ENCODE data around the gene CELSR1. TPM values are rescaled to one million over a fixed set of nuclear protein-coding genes. Genes with fewer than 3 reads are reported as not detected.

CELSR1 gene
- total and polyA plus RNA-seq, 7 experiments from 2014 or later, result 0.36 to 4.7 (median 0.97) TPM

- Histone ChIP-seq H3K4me3 (ENCODE audit: low read length) (no peak overlapping the region), H3K27me3 (ENCODE audit: control insufficient read depth in 2 of 2, insufficient read depth in 2 of 2, low read length in 2 of 2) (no peaks in the 10 kb centered on the region), H3K9me3 (ENCODE audit: control insufficient read depth in 2 of 3, low read length in 3 of 3) (no peaks in the 10 kb centered on the region), H3K36me3 (ENCODE audit: control insufficient read depth in 2 of 3, insufficient read depth in 3 of 3, low read length in 3 of 3) (no peaks in the 10 kb centered on the region), H3K27ac (ENCODE audit: low read depth, low read length) (no peak overlapping the region), H3K4me1 (ENCODE audit: control insufficient read depth in 2 of 2, insufficient read depth in 2 of 2, low read length in 2 of 2) (no peaks in the 10 kb centered on the region)
- Mint-ChIP-seq H3K36me3 (no peaks in the 10 kb centered on the region), H3K27ac (no peak overlapping the region), H3K4me1 (no peaks in the 10 kb centered on the region), H3K9me3 (peaks cover 0 to 2% (median 0%) of the 10 kb centered on the region in 11 donors), H3K27me3 (peaks cover 0 to 5% (median 0%) of the 10 kb centered on the region in 5 donors), H3K4me3 (no peak overlapping the region)
- ChIA-PET CTCF (no interaction called here), POLR2A (no interaction called here)
- ATAC-seq (no peak), DNase-seq (no peak)
- intact Hi-C loops (cut with micrococcal nuclease), result no loop called here
Observed at GRCh38 chr22:46466255-46466676, 71.2 kb downstream of the CELSR1 start.

- Mint-ChIP-seq H3K4me3 (no peak overlapping the region), H3K9me3 (peaks cover 0 to 2% (median 0%) of the 10 kb centered on the region in 11 donors), H3K4me1 (no peaks in the 10 kb centered on the region), H3K36me3 (no peaks in the 10 kb centered on the region), H3K27ac (no peak overlapping the region), H3K27me3 (peaks cover 0 to 5% (median 0%) of the 10 kb centered on the region in 5 donors)
- ChIA-PET CTCF (no interaction called here), POLR2A (no interaction called here)
- no peaks in the 10 kb centered on the region for H3K27me3 ChIP-seq (ENCODE audit: control insufficient read depth in 2 of 2, insufficient read depth in 2 of 2, low read length in 2 of 2)
- H3K27ac ChIP-seq (ENCODE audit: low read depth, low read length), result no peak overlapping the region
- no peaks in the 10 kb centered on the region for H3K36me3 ChIP-seq (ENCODE audit: control insufficient read depth in 2 of 3, insufficient read depth in 3 of 3, low read length in 3 of 3)
- H3K4me3 ChIP-seq (ENCODE audit: low read length), result no peak overlapping the region
- intact Hi-C loops (cut with micrococcal nuclease), result no loop called here
- no peak for DNase-seq
- no peaks in the 10 kb centered on the region for H3K4me1 ChIP-seq (ENCODE audit: control insufficient read depth in 2 of 2, insufficient read depth in 2 of 2, low read length in 2 of 2)
- H3K9me3 ChIP-seq (ENCODE audit: control insufficient read depth in 2 of 3, low read length in 3 of 3), result no peaks in the 10 kb centered on the region
- ATAC-seq, result no peak
Observed at GRCh38 chr22:46465793-46466192, 71.6 kb downstream of the CELSR1 start.

DNA sequence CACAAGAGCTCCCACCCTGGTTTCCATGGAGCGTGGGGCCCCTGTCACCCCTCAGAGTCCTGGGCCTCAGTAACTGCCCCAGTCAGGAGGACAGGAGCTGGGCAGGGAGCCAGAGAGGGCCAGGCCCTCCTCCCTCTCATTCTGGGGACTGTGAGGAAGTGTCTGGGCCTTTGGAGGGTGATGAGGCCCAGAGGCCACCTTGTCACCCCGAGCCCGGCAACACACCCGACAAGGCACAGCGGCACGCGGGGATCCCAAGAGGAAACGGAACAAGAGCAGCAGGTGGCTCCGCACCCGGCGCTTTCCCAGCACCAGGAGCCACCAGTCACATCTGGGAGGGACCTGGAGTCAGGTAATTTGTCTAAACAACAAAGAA lies 72.1 kb downstream of the CELSR1 start:
- Histone ChIP-seq H3K4me1 (ENCODE audit: control insufficient read depth in 2 of 2, insufficient read depth in 2 of 2, low read length in 2 of 2) (no peaks in the 10 kb centered on the region), H3K9me3 (ENCODE audit: control insufficient read depth in 2 of 3, low read length in 3 of 3) (no peaks in the 10 kb centered on the region), H3K4me3 (ENCODE audit: low read length) (no peak overlapping the region), H3K27me3 (ENCODE audit: control insufficient read depth in 2 of 2, insufficient read depth in 2 of 2, low read length in 2 of 2) (no peaks in the 10 kb centered on the region), H3K27ac (ENCODE audit: low read depth, low read length) (no peak overlapping the region), H3K36me3 (ENCODE audit: control insufficient read depth in 2 of 3, insufficient read depth in 3 of 3, low read length in 3 of 3) (no peaks in the 10 kb centered on the region)
- H3K4me3 Mint-ChIP-seq, result no peak overlapping the region
- peaks cover 0 to 6% (median 0%) of the 10 kb centered on the region in 5 donors for H3K27me3 Mint-ChIP-seq
- H3K9me3 Mint-ChIP-seq, result peaks cover 0 to 2% (median 0%) of the 10 kb centered on the region in 11 donors
- ATAC-seq (no peak), DNase-seq (no peak)
- no peaks in the 10 kb centered on the region for H3K4me1 Mint-ChIP-seq
- POLR2A ChIA-PET, result no interaction called here
- intact Hi-C loops (cut with micrococcal nuclease), result no loop called here
- CTCF ChIA-PET, result no interaction called here
- H3K27ac Mint-ChIP-seq, result no peak overlapping the region
- H3K36me3 Mint-ChIP-seq, result no peaks in the 10 kb centered on the region

- H3K36me3 ChIP-seq (ENCODE audit: control insufficient read depth in 2 of 3, insufficient read depth in 3 of 3, low read length in 3 of 3), result no peaks in the 10 kb centered on the region
- H3K27me3 ChIP-seq (ENCODE audit: control insufficient read depth in 2 of 2, insufficient read depth in 2 of 2, low read length in 2 of 2), result no peaks in the 10 kb centered on the region
- no peak overlapping the region for H3K27ac ChIP-seq (ENCODE audit: low read depth, low read length)
- H3K9me3 ChIP-seq (ENCODE audit: control insufficient read depth in 2 of 3, low read length in 3 of 3), result no peaks in the 10 kb centered on the region
- Mint-ChIP-seq H3K4me3 (no peak overlapping the region), H3K27ac (no peak overlapping the region), H3K4me1 (no peaks in the 10 kb centered on the region), H3K27me3 (peaks cover 0 to 9% (median 0%) of the 10 kb centered on the region in 5 donors), H3K36me3 (no peaks in the 10 kb centered on the region), H3K9me3 (peaks cover 0 to 2% (median 0%) of the 10 kb centered on the region in 11 donors)
- no peak overlapping the region for H3K4me3 ChIP-seq (ENCODE audit: low read length)
- intact Hi-C loops (cut with micrococcal nuclease), result no loop called here
- no peaks in the 10 kb centered on the region for H3K4me1 ChIP-seq (ENCODE audit: control insufficient read depth in 2 of 2, insufficient read depth in 2 of 2, low read length in 2 of 2)
- DNase-seq (no peak), ATAC-seq (no peak)
- ChIA-PET CTCF (no interaction called here), POLR2A (no interaction called here)
Observed at GRCh38 chr22:46464701-46465344, 72.6 kb downstream of the CELSR1 start.

DNA sequence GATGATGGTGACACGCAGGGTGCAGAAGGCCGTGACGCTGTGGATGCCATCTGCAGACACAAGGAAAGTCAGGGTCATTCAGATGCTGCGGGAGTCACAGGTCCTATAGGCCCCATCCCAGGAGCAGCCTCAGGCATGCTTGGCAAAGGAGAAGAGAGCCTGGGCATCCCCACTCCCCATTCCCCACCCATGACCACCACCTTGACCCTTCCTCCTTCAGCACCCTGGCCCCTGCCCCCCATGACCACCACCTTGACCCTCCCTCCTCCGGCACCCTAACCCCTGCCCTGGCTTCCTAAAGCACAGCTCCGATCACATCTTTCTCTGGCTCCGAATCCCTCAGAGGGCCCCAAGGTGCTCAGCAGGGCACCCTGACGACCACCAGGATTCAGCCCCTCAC lies 73.1 kb downstream of the CELSR1 start:
- H3K36me3 ChIP-seq (ENCODE audit: control insufficient read depth in 2 of 3, insufficient read depth in 3 of 3, low read length in 3 of 3), result no peaks in the 10 kb centered on the region
- no peak overlapping the region for H3K27ac Mint-ChIP-seq
- intact Hi-C loops (cut with micrococcal nuclease), result no loop called here
- DNase-seq (no peak), ATAC-seq (no peak)
- no peaks in the 10 kb centered on the region for H3K4me1 ChIP-seq (ENCODE audit: control insufficient read depth in 2 of 2, insufficient read depth in 2 of 2, low read length in 2 of 2)
- H3K27me3 Mint-ChIP-seq, result peaks cover 0 to 9% (median 0%) of the 10 kb centered on the region in 5 donors
- H3K4me3 Mint-ChIP-seq, result no peak overlapping the region
- ChIA-PET CTCF (no interaction called here), POLR2A (no interaction called here)
- peaks cover 0 to 2% (median 0%) of the 10 kb centered on the region in 11 donors for H3K9me3 Mint-ChIP-seq
- H3K9me3 ChIP-seq (ENCODE audit: control insufficient read depth in 2 of 3, low read length in 3 of 3), result no peaks in the 10 kb centered on the region
- no peak overlapping the region for H3K27ac ChIP-seq (ENCODE audit: low read depth, low read length)
- H3K36me3 Mint-ChIP-seq, result no peaks in the 10 kb centered on the region
- H3K4me1 Mint-ChIP-seq, result no peaks in the 10 kb centered on the region
- H3K4me3 ChIP-seq (ENCODE audit: low read length), result no peak overlapping the region
- no peaks in the 10 kb centered on the region for H3K27me3 ChIP-seq (ENCODE audit: control insufficient read depth in 2 of 2, insufficient read depth in 2 of 2, low read length in 2 of 2)

DNA sequence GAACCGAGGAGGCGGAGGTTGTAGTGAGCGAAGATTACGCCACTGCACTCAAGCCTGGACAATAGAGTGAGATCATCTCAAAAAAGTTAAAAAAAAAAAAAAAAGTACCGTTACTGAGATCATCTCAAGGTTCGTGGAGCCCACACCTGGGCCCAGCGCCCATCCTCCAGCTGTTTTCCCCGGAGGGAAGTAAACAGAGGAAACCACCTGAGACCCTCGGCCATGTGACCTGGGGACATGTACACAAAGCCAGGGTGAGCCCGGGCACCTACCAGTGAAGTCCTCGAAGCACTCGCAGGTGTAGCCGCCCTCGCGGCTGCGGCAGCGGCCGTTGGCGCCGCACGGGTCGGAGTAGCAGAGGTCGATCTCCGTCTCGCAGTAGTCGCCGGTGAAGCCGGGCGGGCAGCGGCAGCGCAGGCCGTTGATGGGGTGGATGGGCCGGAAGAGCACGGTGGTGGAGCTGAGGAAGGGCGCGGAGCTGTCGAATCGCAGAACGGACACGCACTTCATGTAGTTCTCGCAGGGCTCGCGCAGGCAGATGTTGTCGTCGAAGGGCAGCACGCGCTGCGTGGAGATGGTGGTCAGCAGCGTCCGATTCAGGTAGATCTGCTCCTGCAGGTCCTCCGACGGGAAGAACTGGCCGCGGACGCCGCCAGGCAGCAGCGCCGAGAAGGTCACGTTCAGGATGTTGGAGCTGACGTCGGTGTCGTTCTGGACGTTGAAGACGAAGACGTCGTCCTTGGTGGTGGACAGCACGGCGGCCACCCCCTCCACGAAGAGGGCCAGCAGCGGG lies 73.8 kb downstream of the CELSR1 start:
- no peak overlapping the region for H3K4me3 Mint-ChIP-seq
- intact Hi-C loops (cut with micrococcal nuclease), result no loop called here
- Histone ChIP-seq H3K9me3 (ENCODE audit: control insufficient read depth in 2 of 3, low read length in 3 of 3) (no peaks in the 10 kb centered on the region), H3K27me3 (ENCODE audit: control insufficient read depth in 2 of 2, insufficient read depth in 2 of 2, low read length in 2 of 2) (no peaks in the 10 kb centered on the region), H3K27ac (ENCODE audit: low read depth, low read length) (no peak overlapping the region), H3K4me1 (ENCODE audit: control insufficient read depth in 2 of 2, insufficient read depth in 2 of 2, low read length in 2 of 2) (no peaks in the 10 kb centered on the region), H3K4me3 (ENCODE audit: low read length) (no peak overlapping the region), H3K36me3 (ENCODE audit: control insufficient read depth in 2 of 3, insufficient read depth in 3 of 3, low read length in 3 of 3) (no peaks in the 10 kb centered on the region)
- DNase-seq (no peak), ATAC-seq (no peak)
- ChIA-PET CTCF (no interaction called here), POLR2A (no interaction called here)
- H3K4me1 Mint-ChIP-seq, result no peaks in the 10 kb centered on the region
- peaks cover 0 to 9% (median 0%) of the 10 kb centered on the region in 5 donors for H3K27me3 Mint-ChIP-seq
- H3K36me3 Mint-ChIP-seq, result no peaks in the 10 kb centered on the region
- no peak overlapping the region for H3K27ac Mint-ChIP-seq
- peaks cover 0 to 2% (median 0%) of the 10 kb centered on the region in 11 donors for H3K9me3 Mint-ChIP-seq

All from naive thymus-derived CD4-positive, alpha-beta T cell (primary cell).